Keratinocyte (primary cell): ENCODE results near the gene AHNAK2. TPM values are rescaled to one million over a fixed set of nuclear protein-coding genes. Genes with fewer than 3 reads are reported as not detected.
"Not testable (repeated sequence)": the region's sequence is repeated elsewhere in the genome, so short reads cannot be mapped to it uniquely, and the experiment has no call there.

Experiments
- DNase-seq: peaks from one replicate; pipeline ENCODE4 v3.0.0-alpha.2; 2011; ENCODE audit warnings: low read depth, missing footprints, low spot score
- FAIRE-seq: peaks from 2 replicates; lab custom pipeline; 2011; peaks lifted over from hg19 to GRCh38; lab: Jason Lieb, UNC
- H2AFZ ChIP-seq: 2 replicates; pipeline ENCODE4 v1.6.0; 2012; ENCODE audit warnings: low read length, control low read depth, inconsistent platforms; ENCODE audit not compliant: control insufficient read depth
- H3K27ac ChIP-seq: 2 replicates; pipeline ENCODE4 v1.5.1; 2011; ENCODE audit warnings: low read length; ENCODE audit not compliant: control insufficient read depth, insufficient read depth
- H3K27me3 ChIP-seq: 3 replicates; pipeline ENCODE4 v1.6.0; 2011; ENCODE audit warnings: low read length; ENCODE audit not compliant: control insufficient read depth, insufficient read depth; ENCODE audit errors: extremely low read depth
- H3K36me3 ChIP-seq, 2 experiments: 2 replicates in 1 of 2; 3 replicates in 1 of 2; pipeline ENCODE4 v1.5.1; 2011; ENCODE audit warnings: low read length in 2 of 2, mild to moderate bottlenecking in 1 of 2; ENCODE audit not compliant: control insufficient read depth in 2 of 2, insufficient read depth in 2 of 2; ENCODE audit errors: extremely low read depth in 1 of 2
- H3K4me1 ChIP-seq: 3 replicates; pipeline ENCODE4 v1.5.1; 2011; ENCODE audit warnings: low read length; ENCODE audit not compliant: control insufficient read depth, insufficient read depth; ENCODE audit errors: extremely low read depth
- H3K4me2 ChIP-seq: 3 replicates; pipeline ENCODE4 v1.6.0; 2011; ENCODE audit warnings: low read depth, low read length; ENCODE audit not compliant: control insufficient read depth, insufficient read depth; ENCODE audit errors: extremely low read depth
- H3K4me3 ChIP-seq, 3 experiments: fragments of 200-600 bp in 1 of 3; sonication (generic) in 1 of 3; 2 replicates in 2 of 3; 3 replicates in 1 of 3; pipeline ENCODE4 v1.5.1; 2011 to 2016; ENCODE audit warnings: low read length in 3 of 3, mild to moderate bottlenecking in 3 of 3, control low read depth in 2 of 3, inconsistent platforms in 1 of 3, low read depth in 1 of 3, mixed read lengths in 1 of 3, mixed run types in 1 of 3, moderate library complexity in 1 of 3; ENCODE audit not compliant: control insufficient read depth in 2 of 3, insufficient read depth in 2 of 3; ENCODE audit errors: extremely low read depth in 1 of 3
- H3K79me2 ChIP-seq: 2 replicates; pipeline ENCODE4 v1.6.0; 2012; ENCODE audit warnings: low read length; ENCODE audit not compliant: control insufficient read depth, insufficient read depth
- H3K9ac ChIP-seq: 3 replicates; pipeline ENCODE4 v1.6.0; 2011; ENCODE audit warnings: low read length; ENCODE audit not compliant: control insufficient read depth, insufficient read depth; ENCODE audit errors: extremely low read depth
- H3K9me1 ChIP-seq: 3 replicates; pipeline ENCODE4 v1.6.0; 2011; ENCODE audit warnings: low read length; ENCODE audit not compliant: control insufficient read depth, insufficient read depth; ENCODE audit errors: extremely low read depth
- H3K9me3 ChIP-seq: 2 replicates; pipeline ENCODE4 v1.5.1; 2012; ENCODE audit warnings: low read depth, low read length; ENCODE audit not compliant: control insufficient read depth
- H4K20me1 ChIP-seq: 3 replicates; pipeline ENCODE4 v1.6.0; 2011; ENCODE audit warnings: low read length; ENCODE audit not compliant: control insufficient read depth, insufficient read depth; ENCODE audit errors: extremely low read depth
- EZH2 ChIP-seq: IDR thresholded peaks from one replicate; pipeline ENCODE4 v1.6.1; 2012; ENCODE audit warnings: inconsistent platforms, mild to moderate bottlenecking, low read length, moderate library complexity
- dilution Hi-C: fragments of 300-500 bp; cut with MboI; formaldehyde crosslinking; loops from one replicate; pipeline ENCODE4 v1.7.0; 2020; ENCODE audit warnings: low sequenced_read_pairs; ENCODE audit not compliant: extremely low pct_ligation_motif_present
- polyA plus RNA-seq, 5 experiments: library from polyadenylated mRNA; depleted of rRNA in 3 of 5; stranded (reverse) in 3 of 5; stranded (forward) in 1 of 5; unstranded in 1 of 5; fragments of >200 nt; gene quantifications; 1 replicate in 1 of 5; 2 replicates in 3 of 5; 3 replicates in 1 of 5; pipeline versions ENCODE4 v1.2.1 to v1.2.3, GENCODE V29; 2011 to 2012; ENCODE audit warnings: missing spikeins in 2 of 5, low read depth in 1 of 5, low replicate concordance in 1 of 5
- TF ChIP-seq, protein P1 (sequence below), 3 experiments: IDR thresholded peaks in 1 of 3; conservative IDR thresholded peaks in 1 of 3; optimal IDR thresholded peaks in 1 of 3; 2 replicates in 2 of 3; 3 replicates in 1 of 3; pipeline versions ENCODE3 to v1.5.1; 2011; ENCODE audit warnings: low read length in 3 of 3, mild to moderate bottlenecking in 3 of 3, moderate library complexity in 2 of 3, control low read depth in 1 of 3, inconsistent platforms in 1 of 3; ENCODE audit not compliant: insufficient read depth in 2 of 3; ENCODE audit errors: extremely low read depth in 1 of 3

Gene AHNAK2
- polyA plus RNA-seq, 1 donor (not counting 4 experiments of a cell fraction or from before 2014, with no cell fraction given): 164 TPM

DNA sequence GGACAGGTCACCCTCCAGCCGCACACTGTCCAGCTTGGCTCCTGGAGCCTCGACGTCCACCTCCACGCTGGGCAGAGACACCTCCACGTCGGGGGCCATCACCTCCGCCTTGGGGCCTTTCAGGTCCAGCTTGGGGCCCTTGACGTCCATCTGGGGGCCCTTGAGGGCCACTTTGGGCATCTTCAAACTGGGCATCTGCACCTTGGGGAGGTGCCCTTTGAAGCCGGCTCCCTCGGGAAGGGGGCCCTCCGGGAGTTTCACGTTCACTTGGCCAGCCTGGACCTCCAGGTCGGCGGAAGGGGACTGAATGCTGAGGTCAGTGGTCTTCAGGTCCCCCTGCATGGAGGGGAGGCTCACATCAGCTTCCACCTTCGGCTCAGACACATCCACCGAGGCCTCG lies 28.2 kb downstream of the AHNAK2 start:
- TF ChIP-seq EZH2: no peak
- TF ChIP-seq, protein P1, sequence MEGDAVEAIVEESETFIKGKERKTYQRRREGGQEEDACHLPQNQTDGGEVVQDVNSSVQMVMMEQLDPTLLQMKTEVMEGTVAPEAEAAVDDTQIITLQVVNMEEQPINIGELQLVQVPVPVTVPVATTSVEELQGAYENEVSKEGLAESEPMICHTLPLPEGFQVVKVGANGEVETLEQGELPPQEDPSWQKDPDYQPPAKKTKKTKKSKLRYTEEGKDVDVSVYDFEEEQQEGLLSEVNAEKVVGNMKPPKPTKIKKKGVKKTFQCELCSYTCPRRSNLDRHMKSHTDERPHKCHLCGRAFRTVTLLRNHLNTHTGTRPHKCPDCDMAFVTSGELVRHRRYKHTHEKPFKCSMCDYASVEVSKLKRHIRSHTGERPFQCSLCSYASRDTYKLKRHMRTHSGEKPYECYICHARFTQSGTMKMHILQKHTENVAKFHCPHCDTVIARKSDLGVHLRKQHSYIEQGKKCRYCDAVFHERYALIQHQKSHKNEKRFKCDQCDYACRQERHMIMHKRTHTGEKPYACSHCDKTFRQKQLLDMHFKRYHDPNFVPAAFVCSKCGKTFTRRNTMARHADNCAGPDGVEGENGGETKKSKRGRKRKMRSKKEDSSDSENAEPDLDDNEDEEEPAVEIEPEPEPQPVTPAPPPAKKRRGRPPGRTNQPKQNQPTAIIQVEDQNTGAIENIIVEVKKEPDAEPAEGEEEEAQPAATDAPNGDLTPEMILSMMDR (optimal IDR thresholded peaks at IDR 0.05 in 1 of 3, IDR thresholded peaks at IDR 0.05 in 1 of 3, conservative IDR thresholded peaks at IDR 0.05 in 1 of 3; ENCODE audit: extremely low read depth in 1 of 3, insufficient read depth in 2 of 3, low read length in 3 of 3): no peak
- Histone ChIP-seq H3K4me3 (no peak overlapping the region), H3K4me2 (no peak overlapping the region), H2AFZ (no peak overlapping the region), H3K9me3 (no peaks in the 10 kb centered on the region), H4K20me1 (peaks cover 3% of the 10 kb centered on the region), H3K79me2 (no peaks in the 10 kb centered on the region), H3K9me1 (no peaks in the 10 kb centered on the region), H3K36me3 (peaks cover 18 to 32% of the 10 kb centered on the region in 2 experiments), H3K4me1 (no peaks in the 10 kb centered on the region), H3K9ac (no peak overlapping the region), H3K27me3 (no peaks in the 10 kb centered on the region), H3K27ac (no peak overlapping the region)
- no peak for DNase-seq
- no peak for FAIRE-seq
- dilution Hi-C loops: no loop called here

- H3K4me1 ChIP-seq, H3K27ac ChIP-seq, H3K9me3 ChIP-seq, FAIRE-seq, H3K4me2 ChIP-seq, H3K27me3 ChIP-seq, dilution Hi-C loops, DNase-seq, H4K20me1 ChIP-seq, H3K9me1 ChIP-seq, H2AFZ ChIP-seq, H3K79me2 ChIP-seq, H3K4me3 ChIP-seq, H3K9ac ChIP-seq: not testable (repeated sequence)
- peaks cover 13 to 28% of the 10 kb centered on the region in 2 experiments for H3K36me3 ChIP-seq
These were observed 28.7 kb downstream of the AHNAK2 start for GRCh38 chr14:104949406-104949955.

DNA sequence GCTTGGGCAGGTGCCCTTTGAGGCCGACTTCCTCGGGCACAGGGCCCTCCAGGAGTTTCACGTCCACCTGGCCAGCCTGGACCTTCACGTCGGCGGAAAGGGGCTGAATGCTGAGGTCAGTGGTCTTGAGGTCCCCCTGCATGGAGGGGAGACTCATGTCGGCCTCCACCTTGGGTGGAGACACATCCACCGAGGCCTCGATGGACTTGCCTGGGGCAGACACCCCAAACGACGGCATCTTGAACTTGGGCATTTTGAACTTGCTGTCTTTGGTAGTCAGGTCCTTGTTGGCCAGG lies 29.5 kb downstream of the AHNAK2 start:
- Histone ChIP-seq H3K4me1 (no peaks in the 10 kb centered on the region), H3K9me3 (no peaks in the 10 kb centered on the region), H3K4me3 (no peak overlapping the region), H3K27ac (no peak overlapping the region), H3K79me2 (no peaks in the 10 kb centered on the region), H3K4me2 (no peak overlapping the region), H3K9me1 (no peaks in the 10 kb centered on the region), H3K9ac (no peak overlapping the region), H3K36me3 (peaks cover 7 to 22% of the 10 kb centered on the region in 2 experiments), H4K20me1 (peaks cover 3% of the 10 kb centered on the region), H3K27me3 (no peaks in the 10 kb centered on the region), H2AFZ (no peak overlapping the region)
- dilution Hi-C loops: no loop called here
- FAIRE-seq (no peak), DNase-seq (no peak)
- no peak for TF ChIP-seq EZH2
- TF ChIP-seq, protein P1 (optimal IDR thresholded peaks at IDR 0.05 in 1 of 3, IDR thresholded peaks at IDR 0.05 in 1 of 3, conservative IDR thresholded peaks at IDR 0.05 in 1 of 3; ENCODE audit: extremely low read depth in 1 of 3, insufficient read depth in 2 of 3, low read length in 3 of 3): no peak
